Jurkat, Clone E6-1 (cell line): Measurements from ENCODE around the gene ANKRD13A.
"Not testable (repeated sequence)": the region's sequence is repeated elsewhere in the genome, so short reads cannot be mapped to it uniquely, and the experiment has no call there.

Experiments used
- DNase-seq: peaks from one replicate; pipeline ENCODE4 v3.0.0-alpha.2; 2011; ENCODE audit warnings: low read depth, low spot score
- H3K4me3 ChIP-seq: 2 replicates; pipeline ENCODE4 v1.5.1; 2011; ENCODE audit warnings: mild to moderate bottlenecking, low read length, control low read depth, moderate library complexity

Gene ANKRD13A

GRCh38 chr12:109981311-109981710, 17.9 kb upstream of the ANKRD13A start:
- no peak overlapping the region for H3K4me3 ChIP-seq
- DNase-seq = peak; percentile 64

DNA sequence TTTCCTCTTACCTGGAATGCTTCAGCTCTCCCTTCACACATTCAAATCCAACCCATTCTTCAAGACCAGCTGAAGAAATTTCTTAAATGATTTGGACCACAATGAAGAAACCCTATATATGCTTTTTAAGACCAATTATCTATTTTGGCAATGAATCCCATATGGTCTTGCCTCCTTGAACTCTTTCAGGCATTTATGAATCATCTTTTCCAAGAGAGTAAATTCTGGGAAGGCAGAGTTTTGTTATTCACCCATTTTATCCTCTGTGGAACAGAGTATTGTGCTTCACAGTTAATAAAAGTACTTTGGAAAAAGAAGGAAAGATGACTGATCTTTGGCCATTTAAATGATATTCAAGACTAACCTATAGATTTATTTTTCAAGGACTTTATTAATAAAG, 17.0 kb upstream of the ANKRD13A start:
- DNase-seq = no peak
- no peak overlapping the region for H3K4me3 ChIP-seq

DNA sequence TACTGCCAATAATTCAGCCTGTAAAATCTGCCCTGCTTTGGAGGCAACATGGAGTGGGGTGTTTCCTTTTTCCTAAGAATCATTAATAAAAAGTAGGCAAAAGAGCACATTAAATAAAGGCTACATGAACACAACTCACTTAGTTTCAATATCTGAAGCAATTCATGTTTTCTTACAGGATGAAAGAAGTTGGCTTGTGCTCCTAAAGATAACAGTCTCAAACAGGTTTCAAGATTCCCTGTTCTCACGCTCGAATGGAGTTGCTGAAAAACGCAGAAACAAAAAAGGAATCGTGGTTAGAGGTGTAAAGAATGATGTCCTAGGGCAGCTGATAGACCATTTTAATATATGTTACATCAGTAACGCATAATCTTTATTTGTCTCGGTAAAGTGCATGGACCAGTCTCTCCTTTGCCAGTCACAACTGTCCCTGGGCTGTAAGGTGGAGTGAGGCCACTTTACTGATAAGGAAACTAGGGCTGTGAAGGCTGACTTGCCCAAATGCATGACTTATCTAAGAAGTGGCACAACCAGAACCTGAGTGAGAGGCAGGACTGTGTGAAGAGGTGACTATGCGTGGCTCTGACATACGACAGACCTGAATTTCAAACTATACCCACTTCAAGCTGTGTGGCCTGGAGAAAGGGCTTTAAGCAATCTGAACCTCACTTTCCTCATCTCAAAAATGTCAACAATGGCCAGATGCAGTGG, 15.6 kb upstream of the ANKRD13A start:
- no peak overlapping the region for H3K4me3 ChIP-seq
- no peak for DNase-seq

DNA sequence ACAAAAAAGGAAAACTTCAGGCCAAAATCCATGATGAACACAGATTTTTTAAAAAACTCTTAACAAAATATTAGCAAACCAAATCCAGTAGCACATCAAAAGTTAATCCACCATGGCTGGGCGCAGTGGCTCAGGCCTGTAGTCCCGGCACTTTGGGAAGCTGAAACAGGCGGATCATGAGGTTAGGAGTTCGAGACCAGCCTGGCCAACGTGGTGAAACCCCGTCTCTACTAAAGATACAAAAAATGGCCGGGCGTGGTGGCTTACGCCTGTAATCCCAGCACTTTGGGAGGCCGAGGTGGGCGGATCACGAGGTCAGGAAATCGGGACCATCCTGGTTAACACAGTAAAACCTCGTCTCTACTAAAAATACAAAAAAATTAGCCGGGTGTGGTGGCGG, 13.0 kb upstream of the ANKRD13A start:
- not testable (repeated sequence) for H3K4me3 ChIP-seq, DNase-seq

GRCh38 chr12:109987615-109988014, 11.6 kb upstream of the ANKRD13A start:
- H3K4me3 ChIP-seq = no peak overlapping the region
- DNase-seq = no peak

DNA sequence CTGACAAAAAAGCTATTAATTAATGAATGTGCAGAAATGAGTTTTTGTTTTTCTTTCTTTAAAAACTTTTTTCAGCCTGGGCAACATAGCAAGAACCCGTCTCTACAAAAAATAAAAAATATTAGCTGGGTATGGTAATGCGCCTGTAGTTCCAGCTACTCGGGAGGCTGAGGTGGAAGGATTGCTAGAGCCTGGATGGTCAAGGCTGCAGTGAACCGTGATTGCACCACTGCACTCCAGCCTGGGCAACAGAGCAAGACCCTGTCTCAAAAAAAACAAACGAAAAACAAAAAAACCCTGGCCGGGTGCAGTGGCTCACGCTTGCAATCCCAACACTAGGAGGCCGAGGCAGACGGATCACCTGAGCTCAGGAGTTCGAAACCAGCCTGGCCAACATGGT, 11.0 kb upstream of the ANKRD13A start:
- DNase-seq = no peak
- H3K4me3 ChIP-seq = no peak overlapping the region

GRCh38 chr12:109988903-109989302, 10.3 kb upstream of the ANKRD13A start:
- no peak overlapping the region for H3K4me3 ChIP-seq
- DNase-seq = no peak

DNA sequence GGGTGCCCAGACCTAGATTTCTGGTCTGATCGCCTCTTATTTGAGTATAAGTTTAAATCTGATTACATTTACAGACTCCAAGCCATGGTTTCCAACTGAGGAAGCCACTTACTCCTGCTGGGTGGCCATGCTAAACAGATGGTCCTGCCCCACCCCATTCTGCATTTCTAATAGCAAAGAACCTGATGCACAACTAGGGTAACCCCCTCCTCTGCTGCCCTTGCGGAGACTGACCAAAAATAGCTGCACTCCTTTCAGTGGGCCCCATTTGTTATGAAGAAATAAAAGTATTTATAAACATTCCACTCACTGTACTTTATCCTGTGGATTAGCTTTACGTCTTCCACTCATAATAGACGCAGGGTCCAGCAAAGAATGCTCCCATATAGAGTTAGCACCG, 9.8 kb upstream of the ANKRD13A start:
- no peak overlapping the region for H3K4me3 ChIP-seq
- DNase-seq = no peak

DNA sequence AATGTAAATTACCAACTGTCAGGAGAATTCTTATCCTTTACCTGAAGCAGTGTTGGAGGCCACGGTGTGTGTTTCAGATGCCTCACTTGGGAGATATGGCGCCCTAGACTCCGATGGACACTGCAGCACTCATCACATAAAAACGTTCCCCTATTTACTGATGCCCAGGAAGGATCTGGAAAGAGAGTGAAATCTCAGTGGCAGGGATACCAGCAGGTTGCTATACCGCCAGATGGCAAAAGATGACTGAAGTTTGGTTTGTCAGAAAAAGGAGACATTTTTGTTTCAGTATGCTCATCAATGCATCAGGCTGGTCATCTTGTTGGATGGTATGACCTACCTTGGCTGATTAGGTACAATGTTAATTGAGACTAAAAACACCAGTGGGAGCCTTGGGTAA, 7.6 kb upstream of the ANKRD13A start:
- H3K4me3 ChIP-seq = no peak overlapping the region
- no peak for DNase-seq

DNA sequence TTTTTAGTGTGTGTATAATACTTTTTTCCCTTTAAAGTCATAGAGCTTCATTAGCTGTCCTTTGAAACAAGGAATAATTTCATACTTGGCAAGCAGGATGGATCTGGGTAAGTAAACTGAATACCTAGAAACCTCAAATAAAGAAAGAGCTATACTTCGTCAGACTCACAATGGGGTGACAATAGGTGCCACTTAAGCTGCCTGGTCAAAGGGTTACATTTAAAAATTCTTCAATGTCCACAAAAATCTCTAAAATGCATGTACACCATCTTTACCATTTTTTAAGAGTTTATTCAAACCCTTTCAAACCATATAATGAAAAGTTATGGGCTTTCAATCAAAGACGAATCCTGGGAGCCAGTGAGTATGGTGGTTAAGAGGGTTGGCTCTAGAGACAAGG, 6.1 kb upstream of the ANKRD13A start:
- no peak overlapping the region for H3K4me3 ChIP-seq
- DNase-seq = no peak

- peak; percentile 65 for DNase-seq
- peak overlapping the region; percentile 87 for H3K4me3 ChIP-seq
These were observed 4.6 kb upstream of the ANKRD13A start for GRCh38 chr12:109994401-109995175.

- H3K4me3 ChIP-seq = peak overlapping the region; percentile 87
- DNase-seq = no peak
These were observed 3.9 kb upstream of the ANKRD13A start for GRCh38 chr12:109995361-109995685.

- peak within 1 kb of the TSS; percentile 87 for H3K4me3 ChIP-seq
- DNase-seq = peak; percentile 95
These were observed 3.3 kb upstream of the ANKRD13A start, which contains the start of gene GIT2 for GRCh38 chr12:109995686-109996482. Gene GIT2, minus strand, starts transcription at chr12:109996368. Its CDS starts 144 bp downstream, at chr12:109996224.

DNA sequence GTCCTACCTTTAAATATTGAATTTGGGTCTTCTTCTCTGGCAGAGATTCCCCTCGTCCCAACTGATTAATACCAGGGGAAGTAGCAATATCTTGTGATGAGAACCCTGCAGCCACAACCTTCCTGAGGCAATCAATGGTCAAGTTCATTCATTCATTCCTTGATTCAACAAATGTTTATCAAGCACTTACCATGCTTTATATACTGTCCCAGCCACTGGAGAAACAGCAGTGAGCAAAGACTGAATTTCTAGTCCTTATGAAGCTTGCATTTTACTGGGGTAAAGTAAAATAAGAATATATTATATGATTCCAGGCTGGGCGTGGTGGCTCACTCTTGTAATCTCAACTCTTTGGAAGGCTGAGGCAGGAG, 2.8 kb upstream of the ANKRD13A start:
- DNase-seq = no peak
- peak overlapping the region; percentile 87 for H3K4me3 ChIP-seq

GRCh38 chr12:109997393-109997792, 1.8 kb upstream of the ANKRD13A start:
- H3K4me3 ChIP-seq = no peak overlapping the region
- no peak for DNase-seq

GRCh38 chr12:109998241-109998903, 858 bp upstream of the ANKRD13A start:
- DNase-seq = peak; percentile 14
- peak overlapping the region; percentile 70 for H3K4me3 ChIP-seq

DNA sequence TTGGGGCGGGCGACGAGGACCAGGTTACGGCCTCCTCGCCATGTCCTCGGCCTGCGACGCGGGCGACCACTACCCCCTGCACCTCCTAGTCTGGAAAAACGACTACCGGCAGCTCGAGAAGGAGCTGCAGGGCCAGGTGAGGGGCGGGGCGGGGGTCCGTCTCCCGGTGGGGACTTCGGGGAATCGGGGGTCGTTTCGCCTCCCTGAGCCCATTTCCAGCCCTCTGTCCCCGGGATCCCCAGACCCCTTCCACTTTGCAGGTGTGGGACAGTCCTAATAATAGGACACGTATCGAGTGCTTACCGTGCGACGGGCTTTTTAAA, 380 bp downstream of the ANKRD13A start:
- no peak for DNase-seq
- H3K4me3 ChIP-seq = peak overlapping the region; percentile 70

- DNase-seq = no peak
- H3K4me3 ChIP-seq = peak overlapping the region; percentile 70
These were observed 814 bp downstream of the ANKRD13A start for GRCh38 chr12:109999983-110000505.

DNA sequence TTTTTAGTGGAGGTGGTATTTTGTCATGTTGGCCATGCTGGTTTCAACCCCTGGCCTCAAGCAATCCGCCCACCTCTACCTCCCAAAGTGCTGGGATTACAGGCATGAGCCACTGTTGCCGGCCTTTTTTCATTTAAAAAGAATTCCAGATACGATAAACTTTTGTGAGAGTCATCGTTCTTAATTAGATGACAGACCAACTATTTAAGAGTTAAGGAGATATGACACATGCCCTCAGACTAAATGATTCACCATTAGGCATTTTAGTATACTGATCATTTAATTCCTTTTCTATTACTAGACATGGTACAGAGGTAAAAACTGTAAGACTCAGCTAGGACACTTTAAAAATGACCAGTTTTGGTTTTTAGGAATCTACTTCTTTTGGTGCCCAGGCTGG, 2.4 kb downstream of the ANKRD13A start:
- no peak for DNase-seq
- no peak overlapping the region for H3K4me3 ChIP-seq
